Sigmoid colon (tissue), 4 donors: ENCODE data around the gene PRKRIP1.
"Not testable (repeated sequence)": the region's sequence is repeated elsewhere in the genome, so short reads cannot be mapped to it uniquely, and the experiment has no call there.

Source experiments
- CTCF ChIP-seq, 4 experiments: fragments of 450-650 bp in 3 of 4; fragments of 200-600 bp in 1 of 4; IDR thresholded peaks; one replicate each; pipeline ENCODE4 v1.5.1; 2016 to 2019; ENCODE audit warnings: antibody characterized with exemption in 4 of 4, mild to moderate bottlenecking in 3 of 4, moderate library complexity in 2 of 4
- EP300 ChIP-seq, 4 donors: sonication (generic); formaldehyde crosslinking; IDR thresholded peaks; one replicate each; pipeline ENCODE4 v1.6.1; 2017; ENCODE audit warnings: antibody characterized with exemption in 4 of 4
- POLR2A ChIP-seq, 2 donors: fragments of 450-650 bp; IDR thresholded peaks; one replicate each; pipeline ENCODE4 v1.6.1; 2016; ENCODE audit warnings: antibody characterized with exemption in 2 of 2, mild to moderate bottlenecking in 2 of 2, moderate library complexity in 2 of 2

GRCh38 chr7:102408530-102408929 is 12.4 kb downstream of the PRKRIP1 start:
- not testable (repeated sequence) for TF ChIP-seq CTCF, POLR2A, EP300 (IDR thresholded peaks at IDR 0.05)
